NCI-H526 treated with DMSO at 0.1 percent for 48 hours (cell line): ENCODE data around the gene KCNJ5.
A peak's percentile ranks its signal among the peaks of the same experiment; 100 is the strongest.

Experiments
- DNase-seq: peaks from one replicate; lab custom pipeline; 2025; lab: John Stamatoyannopoulos, UW

KCNJ5 gene

DNA sequence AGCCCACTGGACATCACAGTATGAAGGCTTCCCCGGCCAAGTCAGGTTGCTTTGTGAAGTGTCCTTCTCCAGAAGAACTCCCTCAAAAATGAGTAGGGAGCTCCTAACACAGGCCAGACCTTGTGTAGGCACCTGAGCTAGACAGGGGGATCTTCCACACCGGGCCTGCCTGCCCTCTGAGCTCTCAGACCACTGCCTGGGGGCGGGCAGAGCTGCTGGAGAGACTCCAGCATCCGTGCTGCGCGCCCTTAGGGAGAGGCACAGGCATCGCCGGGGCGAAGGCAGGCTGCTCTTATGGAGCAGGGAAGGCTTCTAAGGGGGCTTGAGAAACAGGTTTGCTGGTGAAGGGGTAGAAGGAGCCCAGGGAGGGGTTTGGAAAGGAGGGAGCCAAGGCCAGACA, 4.4 kb downstream of the KCNJ5 start:
- no peak for DNase-seq

DNA sequence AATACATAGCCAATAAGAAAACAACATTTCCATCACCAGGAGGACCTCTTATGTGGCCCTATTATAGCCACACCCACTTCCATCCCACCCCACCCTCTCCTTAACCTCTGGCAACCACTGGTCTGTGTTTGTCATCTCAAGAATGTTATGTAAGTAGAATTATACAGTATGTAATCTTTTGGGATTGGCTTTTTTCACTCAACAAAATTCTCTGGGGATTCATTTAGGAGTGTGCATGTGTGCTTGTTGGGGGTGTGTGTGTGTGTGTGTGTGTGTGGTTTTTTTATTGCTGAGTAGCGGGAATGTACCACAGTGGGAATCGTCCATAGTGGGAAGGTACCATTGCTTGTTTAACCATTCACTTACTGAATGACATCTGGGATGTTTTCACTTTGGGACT, 5.2 kb downstream of the KCNJ5 start:
- no peak for DNase-seq

DNA sequence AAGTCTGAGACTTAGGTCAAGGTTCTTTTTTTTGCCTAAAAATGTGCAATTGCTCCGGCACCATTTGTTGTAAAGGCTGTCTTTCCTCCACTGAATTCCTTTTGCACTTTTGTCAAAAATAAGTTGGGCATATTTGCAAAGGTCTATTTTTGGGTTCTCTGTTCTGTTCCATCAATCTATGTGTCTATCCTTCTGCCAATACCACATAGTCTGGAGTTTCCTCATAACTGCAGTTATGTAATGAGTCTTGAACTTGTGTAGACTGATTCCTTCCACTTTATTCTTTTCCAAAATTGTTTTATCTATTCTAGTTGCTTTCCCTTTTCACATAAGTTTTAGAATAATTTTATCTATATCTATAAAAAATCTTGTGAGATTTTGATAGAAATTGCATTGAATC, 6.7 kb downstream of the KCNJ5 start:
- no peak for DNase-seq

DNA sequence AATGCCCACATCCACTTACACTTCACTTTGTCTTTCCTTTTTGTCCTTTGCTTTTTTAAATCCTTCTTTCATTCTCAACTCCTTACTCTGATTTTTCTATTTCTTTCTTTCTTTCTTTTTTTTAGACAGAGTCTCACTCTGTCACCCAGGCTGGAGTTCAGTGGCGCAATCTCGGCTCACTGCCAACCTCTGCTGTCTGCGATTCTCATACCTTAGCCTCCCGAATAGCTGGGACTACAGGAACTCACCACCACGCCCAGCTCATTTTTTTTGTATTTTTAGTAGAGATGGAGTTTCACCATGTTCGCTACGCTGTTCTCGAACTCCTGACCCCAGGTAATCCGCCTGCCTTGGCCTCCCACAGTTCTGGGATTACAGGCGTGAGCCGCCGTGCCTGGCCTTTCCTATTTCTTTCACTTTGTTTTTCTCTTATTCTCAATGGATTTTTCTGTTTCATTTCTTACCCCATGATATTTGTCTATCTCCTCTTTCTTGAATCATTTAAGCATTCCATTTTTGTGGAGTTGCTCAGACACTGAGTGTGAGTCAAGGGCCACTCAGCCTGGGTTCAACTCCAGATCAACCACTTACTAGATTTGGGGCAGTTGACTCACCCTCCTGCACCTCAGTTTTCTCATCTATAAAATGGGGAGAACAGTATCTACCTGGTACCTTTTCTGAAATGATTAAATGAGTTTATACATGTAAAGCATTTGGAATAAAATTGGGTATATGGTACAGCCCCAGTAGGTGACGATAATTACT, 7.6 kb downstream of the KCNJ5 start:
- DNase-seq: no peak

DNA sequence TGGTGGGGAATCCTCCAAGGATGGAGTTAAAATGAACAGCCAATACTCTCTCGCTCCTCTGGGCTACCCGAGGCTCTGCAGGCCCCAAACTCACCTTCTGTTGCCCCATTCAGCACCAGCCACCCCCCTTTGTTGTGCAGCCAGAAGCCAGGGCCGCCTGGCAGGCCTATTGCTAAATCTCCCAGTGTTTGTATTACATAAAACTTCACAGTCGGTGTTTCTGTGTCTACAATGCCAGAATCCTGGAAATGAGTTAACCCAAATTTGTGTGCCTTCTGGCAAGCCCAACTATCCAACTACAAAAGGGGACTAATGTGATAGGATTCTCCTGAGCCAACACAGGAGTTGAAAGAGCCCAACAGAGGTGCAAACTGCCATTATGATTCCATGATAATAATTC, 9.3 kb downstream of the KCNJ5 start:
- DNase-seq: no peak

DNA sequence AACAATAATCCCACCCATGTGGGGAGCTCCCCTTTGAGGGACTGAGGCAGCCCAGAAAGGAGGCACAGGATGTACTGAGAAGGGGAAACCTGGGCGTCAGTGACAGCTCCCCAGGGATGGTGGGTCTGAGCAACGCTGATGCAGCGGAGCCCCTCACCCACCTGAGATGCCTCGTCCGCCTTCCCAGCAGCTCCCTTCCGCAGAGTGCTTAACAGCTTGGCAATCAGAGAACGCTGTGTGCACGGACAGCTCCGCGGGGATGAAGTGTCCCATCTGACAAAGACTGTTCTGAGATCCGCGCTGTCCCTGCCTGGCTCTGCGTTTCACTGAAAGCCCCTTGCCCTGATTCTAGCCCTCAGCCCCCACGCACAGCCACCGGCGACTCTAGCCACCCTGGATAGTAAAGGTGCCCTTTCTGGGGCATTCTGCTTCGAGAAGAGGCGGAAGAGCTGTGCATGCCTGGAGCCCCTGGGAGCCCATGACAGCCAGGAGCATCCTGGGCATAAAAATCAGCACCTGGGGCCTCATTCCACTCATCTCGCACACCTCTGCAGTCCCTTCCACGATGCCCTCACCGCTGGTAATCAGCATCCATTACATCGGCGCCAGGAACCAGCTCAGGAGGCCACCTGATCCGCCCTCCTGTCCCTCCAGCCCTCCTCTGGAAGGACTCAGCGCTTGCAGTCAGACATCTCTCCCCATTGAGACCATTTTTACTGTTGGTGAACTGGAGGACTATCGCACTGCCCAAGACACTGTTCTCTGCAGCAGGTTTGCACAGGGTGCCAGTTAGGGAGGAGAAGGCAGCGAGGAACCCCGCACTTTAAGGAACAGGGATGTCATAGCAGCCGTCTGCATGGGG, 10.7 kb downstream of the KCNJ5 start:
- no peak for DNase-seq

DNA sequence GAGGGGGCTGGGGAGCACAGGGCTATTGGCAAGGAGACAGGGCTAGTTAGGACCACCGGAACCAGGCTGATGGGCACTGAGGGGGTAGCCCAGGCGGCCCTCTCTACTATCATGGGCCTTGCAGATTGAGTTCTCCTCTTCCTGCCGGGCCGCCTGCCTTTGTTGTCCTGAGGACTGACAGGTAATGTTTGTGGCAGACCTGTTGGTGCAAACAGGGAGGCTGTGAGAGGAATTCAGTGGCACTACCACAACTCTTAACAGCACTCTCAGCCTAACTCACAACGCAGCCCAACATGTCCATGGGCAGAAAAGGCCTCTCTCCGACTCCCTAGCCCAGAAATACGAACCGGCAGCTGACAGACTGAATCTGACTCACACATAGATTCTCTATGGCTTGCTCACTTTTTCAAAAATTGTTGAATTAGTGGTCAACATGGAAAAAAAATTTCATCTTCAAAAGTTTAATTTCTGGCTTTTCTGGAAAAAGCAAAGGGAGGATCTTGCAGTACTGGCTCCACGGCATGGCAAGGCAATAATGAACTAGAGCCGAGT, 11.4 kb downstream of the KCNJ5 start:
- no peak for DNase-seq

DNA sequence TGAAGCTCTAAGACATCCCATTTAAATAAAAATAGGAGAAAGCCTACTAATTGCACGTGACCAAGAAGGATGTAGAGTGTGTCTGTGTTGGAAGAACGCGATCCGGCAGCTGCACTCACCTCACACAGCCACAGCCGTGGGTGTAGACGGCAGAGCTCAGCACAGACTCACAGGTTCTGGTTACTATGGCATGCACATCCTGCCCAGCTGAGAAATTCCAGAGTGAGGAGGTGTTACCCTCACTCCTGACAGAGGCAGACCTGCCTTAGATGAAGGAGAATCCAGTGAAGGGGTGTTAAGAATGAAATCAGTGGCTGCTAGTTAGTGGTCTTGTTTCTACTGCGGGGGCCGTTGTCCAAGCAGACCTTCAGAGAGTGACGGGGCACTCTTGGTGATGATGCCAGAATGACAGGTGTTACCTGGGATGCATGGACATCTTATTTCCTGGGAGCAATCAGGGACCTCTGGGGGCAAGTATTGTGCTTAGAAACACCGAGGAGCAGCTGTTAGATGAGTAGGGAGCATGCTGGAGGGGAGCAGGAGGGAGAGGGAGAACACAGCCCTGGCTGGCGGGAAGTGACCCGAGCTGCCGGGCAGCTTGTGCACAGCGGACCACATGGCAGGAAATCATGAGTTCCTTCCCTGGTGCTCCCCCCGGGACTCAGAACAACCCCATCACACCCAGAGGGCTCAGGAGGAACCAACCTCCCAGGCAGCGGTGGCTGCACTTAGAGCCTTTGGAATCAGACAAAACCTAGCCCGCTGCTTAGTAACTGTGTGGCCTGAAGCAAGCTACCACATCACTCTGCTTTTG, 12.3 kb downstream of the KCNJ5 start:
- no peak for DNase-seq

DNA sequence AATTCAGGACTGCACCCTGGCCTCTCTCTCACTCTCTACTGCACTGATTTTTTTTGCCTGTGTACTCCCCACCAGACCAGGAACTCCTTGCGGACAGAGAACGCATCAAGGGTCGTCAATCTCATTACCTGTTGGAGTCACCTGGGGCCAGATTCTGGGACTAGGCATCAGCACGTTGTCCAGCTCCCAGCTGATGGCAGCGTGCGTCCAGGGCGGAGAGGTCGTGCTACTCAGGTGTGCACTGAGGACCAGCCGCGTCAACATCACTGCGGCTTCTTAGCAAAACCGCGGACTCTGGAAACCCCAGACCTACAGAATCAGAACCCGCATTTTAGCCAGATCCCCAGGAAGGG, 13.1 kb downstream of the KCNJ5 start:
- no peak for DNase-seq

DNA sequence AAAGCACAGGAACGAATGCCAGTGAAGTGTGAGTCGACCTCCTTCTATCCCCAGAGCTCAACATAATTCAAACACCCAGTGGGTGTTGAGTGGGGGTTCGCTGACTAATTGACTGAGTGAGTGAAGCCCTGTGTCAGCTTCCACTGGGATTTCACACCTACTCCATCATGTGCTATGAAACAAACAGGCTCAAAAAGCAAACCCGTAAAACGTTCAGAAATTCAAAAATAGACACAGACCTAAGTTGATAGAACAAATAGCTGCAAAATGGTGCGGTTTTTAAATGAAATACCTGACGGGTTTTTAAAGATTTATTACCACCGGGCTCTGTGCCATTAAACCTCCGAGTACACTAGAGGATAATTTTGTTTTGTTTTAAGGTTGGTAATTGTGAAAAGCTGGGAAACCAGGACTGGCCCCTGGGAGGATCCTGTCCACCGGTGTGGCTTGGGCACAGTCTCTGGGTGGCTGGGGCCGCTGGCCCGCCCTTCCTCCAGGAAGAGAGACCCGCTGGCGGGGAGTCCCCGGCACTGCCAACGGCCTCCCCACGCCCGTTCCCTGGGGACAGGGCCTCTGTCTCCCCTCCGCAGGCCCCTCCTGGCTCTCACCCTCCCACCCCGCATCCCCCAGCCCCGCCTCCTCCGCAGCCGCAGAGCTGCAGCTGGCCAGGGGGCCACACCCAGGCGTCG, 13.6 kb downstream of the KCNJ5 start:
- peak; percentile 95 for DNase-seq

DNA sequence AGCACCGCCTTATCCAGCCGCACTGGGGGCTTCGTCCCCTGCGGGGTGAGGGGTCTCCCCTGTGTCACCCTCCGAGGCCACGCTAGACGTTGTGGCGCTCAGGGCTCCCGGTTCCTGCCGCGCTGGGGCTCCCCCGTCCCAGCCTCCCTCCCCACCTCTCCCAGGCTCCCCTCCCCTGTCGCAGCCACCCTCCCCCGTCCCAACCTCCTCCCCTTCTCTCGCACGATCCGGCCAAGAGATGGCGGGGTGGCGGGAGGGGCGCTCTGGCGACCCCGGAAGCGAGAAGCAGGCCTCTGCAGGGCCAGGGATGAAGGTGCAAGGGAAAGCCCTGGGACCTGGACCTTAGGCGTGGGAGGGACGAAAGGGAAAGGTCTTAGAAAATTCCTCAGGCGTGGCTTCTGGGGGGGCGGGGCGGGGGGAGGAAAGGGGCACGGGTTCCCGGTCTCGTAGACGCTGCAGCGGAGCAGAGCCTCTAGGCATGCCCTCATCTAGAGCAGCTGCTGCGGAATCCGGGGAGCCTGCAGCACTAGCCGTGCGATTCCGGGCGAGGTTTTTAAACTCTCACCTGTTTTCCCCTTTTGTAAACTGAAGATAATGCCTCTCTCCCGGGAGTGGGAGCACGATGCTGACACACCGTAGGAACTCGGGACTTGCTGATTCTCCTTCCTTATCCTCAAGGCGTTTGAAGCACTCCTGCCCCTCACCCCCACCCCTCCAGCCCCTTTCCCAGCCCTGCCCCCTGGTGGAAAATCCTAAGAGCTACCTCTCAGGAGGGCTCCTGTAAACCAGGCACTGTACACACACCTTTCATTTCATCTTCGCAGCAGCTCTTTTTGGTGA, 14.4 kb downstream of the KCNJ5 start:
- peak; percentile 98 for DNase-seq

DNA sequence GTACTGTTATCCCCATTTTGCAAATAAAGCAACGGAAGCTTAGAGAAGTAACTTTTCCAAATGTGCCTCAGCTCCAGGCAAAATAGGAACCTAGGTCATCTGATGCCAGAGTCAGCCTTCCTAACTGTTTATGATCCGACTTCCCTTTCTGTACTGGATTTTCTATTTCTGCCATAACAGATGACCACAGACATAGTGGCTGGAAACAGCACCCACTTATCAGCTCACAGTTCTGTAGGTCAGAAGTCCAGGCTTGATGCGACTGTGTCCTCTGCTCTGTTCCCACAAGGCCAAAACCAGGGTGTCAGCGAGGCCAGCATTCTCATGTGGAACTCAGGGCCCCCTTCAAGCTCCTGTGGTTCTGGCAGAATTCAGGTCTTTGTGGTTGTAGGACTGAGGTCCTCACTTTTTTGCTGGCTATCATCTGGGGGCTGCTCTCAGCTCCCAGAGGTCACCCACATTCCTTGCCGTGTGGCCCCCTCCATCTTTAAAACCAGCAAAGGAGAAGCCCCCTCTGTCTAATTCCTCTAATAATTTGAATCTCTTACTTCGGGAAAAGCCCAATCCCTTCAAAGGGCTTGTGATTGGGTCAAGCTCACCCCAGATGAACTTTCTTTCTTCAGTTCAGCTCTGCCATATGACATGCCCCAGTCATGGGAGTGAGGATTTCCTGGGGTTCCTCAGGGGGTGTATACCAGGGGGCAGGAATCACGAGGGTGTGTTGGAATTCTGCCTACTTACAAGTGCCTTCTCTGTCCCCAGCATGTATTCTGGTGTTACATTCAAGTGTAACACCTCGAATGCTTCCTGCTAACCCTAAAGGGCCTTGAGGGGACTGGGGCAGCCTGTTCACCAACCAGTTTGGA, 15.3 kb downstream of the KCNJ5 start:
- DNase-seq: no peak

DNA sequence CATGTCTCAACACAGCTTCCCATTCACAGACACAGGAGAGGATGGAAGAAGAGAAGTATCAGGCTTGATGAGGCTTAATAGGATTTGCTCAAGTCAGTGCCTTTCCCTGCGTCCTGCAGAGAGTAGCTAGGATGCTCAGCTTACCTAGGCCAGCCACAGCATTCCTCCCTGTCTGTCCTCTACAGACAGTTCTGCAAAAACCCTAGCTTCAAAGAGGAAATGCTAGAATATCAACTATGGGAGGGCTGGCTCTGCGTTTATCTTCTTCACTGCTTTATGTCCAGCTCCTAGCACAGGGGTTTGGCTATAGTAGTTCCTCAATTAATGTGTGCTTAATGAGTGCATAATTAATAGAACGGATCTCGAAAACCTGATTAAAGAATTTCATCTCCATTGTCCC, 16.4 kb downstream of the KCNJ5 start:
- DNase-seq: no peak

DNA sequence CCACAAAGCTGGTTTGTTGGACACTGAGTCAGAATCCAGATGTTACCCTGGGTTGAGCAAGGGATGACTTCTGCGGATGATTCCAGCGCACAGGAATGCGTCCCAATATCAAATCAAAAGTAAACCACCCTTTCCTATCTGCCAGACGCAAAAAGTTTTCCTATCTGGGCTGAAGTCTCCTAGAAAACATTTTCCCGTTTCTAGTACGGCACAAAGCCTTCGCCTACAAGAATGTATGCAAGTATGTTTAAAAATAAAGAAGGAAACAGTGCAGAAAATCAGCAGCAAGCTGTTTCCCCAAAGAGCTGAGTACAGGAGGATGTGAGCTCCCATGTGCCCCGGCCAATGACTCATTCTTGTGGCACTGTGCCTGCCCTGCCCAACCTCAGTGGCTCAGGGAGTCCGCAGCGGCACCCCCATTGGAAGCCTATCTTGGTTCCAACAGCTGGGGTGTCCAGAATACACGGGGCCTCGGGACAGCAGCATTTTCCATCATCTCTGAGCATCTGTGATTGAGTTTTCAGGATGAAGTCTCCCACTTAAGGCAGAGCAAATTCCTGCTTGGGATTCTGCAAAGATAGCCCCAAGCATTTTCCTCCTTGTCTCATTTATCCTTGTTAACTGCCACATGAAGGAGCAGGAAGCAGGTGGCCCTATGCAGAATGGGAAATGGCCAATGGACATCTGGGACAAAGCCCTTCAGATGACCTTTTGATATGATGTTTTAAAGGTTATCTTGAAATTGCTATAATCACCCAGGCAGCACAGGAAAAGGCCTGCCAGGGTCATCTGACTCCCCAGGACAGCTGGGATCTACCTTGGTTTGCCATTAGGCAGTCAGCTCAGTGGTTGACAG, 17.5 kb downstream of the KCNJ5 start:
- DNase-seq: no peak

DNA sequence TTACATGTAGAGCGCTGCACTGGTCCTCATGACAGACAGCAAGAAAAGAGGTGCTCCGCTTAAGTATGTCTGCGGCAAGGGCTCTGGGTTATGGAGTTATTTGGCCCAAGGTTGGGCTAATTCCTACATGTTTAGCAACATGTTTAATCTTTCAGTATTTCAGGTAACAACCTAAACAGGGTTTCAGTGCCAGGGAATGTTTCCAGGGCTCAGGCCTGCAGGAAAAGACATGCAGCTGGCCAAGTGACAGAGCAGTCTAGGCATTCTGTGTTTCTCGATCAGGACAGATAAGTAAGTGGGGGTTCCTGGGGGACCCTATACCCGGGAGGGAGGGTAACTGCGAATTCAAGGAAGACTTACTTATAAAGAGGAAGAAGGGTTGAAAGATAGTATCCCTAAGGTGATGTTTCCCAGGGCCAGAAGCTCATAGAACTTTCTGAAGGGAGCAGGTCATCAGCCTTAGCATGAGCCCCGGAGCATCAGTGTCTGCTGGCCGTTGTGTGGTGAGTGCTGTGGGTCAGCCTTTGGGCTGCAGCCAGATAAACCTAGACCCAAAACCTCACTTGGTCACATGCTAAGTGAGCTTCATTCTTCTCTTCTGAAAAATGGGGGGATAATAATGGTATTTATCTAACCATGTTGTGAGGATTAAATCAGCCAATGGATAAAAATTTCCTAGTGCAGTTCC, 18.4 kb downstream of the KCNJ5 start:
- no peak for DNase-seq

DNA sequence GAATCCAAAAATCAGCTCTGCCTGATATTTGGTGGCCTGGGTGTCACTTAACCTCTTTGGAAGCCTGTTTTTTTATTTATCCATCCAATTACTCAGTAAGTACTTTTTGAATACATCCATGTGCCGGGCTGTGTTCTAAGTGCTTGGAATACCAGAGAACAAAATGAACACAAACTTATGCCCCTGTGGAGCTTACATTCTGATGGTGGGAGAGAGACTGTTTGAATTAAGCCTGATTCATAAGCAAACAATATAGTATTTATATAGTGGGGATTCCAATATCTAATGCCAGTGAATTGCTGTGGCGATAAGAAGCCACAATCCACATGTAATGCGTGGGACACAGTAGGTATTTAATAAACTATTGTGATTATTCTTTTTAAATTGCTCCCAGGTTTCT, 19.4 kb downstream of the KCNJ5 start:
- DNase-seq: no peak

DNA sequence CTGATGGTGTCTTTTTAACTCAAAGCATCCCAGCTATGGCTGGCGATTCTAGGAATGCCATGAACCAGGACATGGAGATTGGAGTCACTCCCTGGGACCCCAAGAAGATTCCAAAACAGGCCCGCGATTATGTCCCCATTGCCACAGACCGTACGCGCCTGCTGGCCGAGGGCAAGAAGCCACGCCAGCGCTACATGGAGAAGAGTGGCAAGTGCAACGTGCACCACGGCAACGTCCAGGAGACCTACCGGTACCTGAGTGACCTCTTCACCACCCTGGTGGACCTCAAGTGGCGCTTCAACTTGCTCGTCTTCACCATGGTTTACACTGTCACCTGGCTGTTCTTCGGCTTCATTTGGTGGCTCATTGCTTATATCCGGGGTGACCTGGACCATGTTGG, 20.1 kb downstream of the KCNJ5 start:
- DNase-seq: no peak

DNA sequence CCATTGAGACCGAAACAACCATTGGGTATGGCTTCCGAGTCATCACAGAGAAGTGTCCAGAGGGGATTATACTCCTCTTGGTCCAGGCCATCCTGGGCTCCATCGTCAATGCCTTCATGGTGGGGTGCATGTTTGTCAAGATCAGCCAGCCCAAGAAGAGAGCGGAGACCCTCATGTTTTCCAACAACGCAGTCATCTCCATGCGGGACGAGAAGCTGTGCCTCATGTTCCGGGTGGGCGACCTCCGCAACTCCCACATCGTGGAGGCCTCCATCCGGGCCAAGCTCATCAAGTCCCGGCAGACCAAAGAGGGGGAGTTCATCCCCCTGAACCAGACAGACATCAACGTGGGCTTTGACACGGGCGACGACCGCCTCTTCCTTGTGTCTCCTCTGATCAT, 20.5 kb downstream of the KCNJ5 start:
- no peak for DNase-seq
